IMR-90 (cell line): Measurements from ENCODE around the gene TSPAN16.

Experiments used
- BHLHE40 ChIP-seq: fragments of 150-350 bp; IDR thresholded peaks from 2 replicates; pipeline ENCODE4 v1.6.1; 2016; ENCODE audit warnings: mild to moderate bottlenecking, low read depth, low read length
- CEBPB ChIP-seq: IDR thresholded peaks from 2 replicates; pipeline ENCODE4 v1.6.1; 2012; ENCODE audit warnings: low read depth, low read length, improper control_type of control experiment
- MAZ ChIP-seq: IDR thresholded peaks from 2 replicates; pipeline ENCODE4 v1.6.1; 2012; ENCODE audit warnings: low read depth, mild to moderate bottlenecking, low read length, improper control_type of control experiment, moderate library complexity, borderline replicate concordance
- MXI1 ChIP-seq: IDR thresholded peaks from 2 replicates; pipeline ENCODE4 v1.6.1; 2012; ENCODE audit warnings: low read depth, mild to moderate bottlenecking, low read length, moderate library complexity, borderline replicate concordance
- POLR2A ChIP-seq: IDR thresholded peaks from 2 replicates; pipeline ENCODE4 v1.6.1; 2012; ENCODE audit warnings: mild to moderate bottlenecking, low read depth, low read length
- RAD21 ChIP-seq: IDR thresholded peaks from 2 replicates; pipeline ENCODE4 v1.6.1; 2012; ENCODE audit warnings: low read length, improper control_type of control experiment
- RFX5 ChIP-seq: IDR thresholded peaks from 2 replicates; pipeline ENCODE4 v1.8.0; 2012; ENCODE audit warnings: low read depth, mild to moderate bottlenecking, low read length, moderate library complexity
- SMC3 ChIP-seq: fragments of 150-350 bp; IDR thresholded peaks from 2 replicates; pipeline ENCODE4 v1.6.1; 2016; ENCODE audit warnings: low read depth, mild to moderate bottlenecking, antibody characterized with exemption, low read length, moderate library complexity
- TF ChIP-seq, protein P1 (sequence below): conservative IDR thresholded peaks from 2 replicates; pipeline ENCODE4 v1.5.1; 2012; ENCODE audit warnings: mild to moderate bottlenecking, low read depth, low read length, improper control_type of control experiment
- TF ChIP-seq, protein P2 (sequence below): fragments of 150-350 bp; IDR thresholded peaks from 2 replicates; pipeline ENCODE4 v1.6.1; 2016; ENCODE audit warnings: low read depth, mild to moderate bottlenecking, low read length, moderate library complexity, borderline replicate concordance
- TF ChIP-seq, protein P3 (sequence below): fragments of 150-350 bp; IDR thresholded peaks from 2 replicates; pipeline ENCODE4 v1.6.1; 2017; ENCODE audit warnings: mild to moderate bottlenecking, antibody characterized with exemption, low read length, low read depth

DNA sequence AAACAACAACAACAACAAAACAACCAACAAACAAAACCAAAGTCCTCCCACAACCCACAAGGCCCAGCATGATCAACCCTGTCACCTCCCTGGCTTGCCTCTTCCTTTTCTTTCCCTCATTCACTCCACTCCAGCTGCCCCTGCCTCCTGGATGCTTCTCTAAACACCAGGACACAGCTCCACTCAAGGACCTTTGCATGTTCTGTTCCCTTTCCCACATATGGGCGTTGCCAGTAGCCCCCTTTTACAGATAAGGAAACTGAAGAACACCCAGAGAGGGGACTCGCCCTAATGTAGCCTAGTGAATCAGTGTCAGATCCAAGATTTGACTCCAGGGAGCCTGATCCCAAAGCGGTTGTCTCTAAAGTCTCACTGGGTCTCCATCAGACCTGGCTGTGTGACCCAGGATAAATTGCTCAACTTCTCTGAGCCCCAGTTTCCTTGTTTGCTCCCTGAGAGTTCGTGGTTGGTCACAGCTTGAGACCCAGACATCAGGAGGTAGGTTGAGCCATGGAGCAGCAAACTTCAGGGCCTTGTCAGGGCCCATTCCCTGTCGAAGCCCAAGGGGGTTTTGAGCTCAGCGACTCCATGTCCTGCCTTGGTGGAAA lies 30.7 kb upstream of the TSPAN16 start:
- TF ChIP-seq, protein P1, sequence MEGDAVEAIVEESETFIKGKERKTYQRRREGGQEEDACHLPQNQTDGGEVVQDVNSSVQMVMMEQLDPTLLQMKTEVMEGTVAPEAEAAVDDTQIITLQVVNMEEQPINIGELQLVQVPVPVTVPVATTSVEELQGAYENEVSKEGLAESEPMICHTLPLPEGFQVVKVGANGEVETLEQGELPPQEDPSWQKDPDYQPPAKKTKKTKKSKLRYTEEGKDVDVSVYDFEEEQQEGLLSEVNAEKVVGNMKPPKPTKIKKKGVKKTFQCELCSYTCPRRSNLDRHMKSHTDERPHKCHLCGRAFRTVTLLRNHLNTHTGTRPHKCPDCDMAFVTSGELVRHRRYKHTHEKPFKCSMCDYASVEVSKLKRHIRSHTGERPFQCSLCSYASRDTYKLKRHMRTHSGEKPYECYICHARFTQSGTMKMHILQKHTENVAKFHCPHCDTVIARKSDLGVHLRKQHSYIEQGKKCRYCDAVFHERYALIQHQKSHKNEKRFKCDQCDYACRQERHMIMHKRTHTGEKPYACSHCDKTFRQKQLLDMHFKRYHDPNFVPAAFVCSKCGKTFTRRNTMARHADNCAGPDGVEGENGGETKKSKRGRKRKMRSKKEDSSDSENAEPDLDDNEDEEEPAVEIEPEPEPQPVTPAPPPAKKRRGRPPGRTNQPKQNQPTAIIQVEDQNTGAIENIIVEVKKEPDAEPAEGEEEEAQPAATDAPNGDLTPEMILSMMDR: no peak
- no peak for TF ChIP-seq POLR2A
- TF ChIP-seq RFX5: no peak
- TF ChIP-seq, protein P2, sequence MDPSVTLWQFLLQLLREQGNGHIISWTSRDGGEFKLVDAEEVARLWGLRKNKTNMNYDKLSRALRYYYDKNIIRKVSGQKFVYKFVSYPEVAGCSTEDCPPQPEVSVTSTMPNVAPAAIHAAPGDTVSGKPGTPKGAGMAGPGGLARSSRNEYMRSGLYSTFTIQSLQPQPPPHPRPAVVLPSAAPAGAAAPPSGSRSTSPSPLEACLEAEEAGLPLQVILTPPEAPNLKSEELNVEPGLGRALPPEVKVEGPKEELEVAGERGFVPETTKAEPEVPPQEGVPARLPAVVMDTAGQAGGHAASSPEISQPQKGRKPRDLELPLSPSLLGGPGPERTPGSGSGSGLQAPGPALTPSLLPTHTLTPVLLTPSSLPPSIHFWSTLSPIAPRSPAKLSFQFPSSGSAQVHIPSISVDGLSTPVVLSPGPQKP: no peak
- no peak for TF ChIP-seq CEBPB
- TF ChIP-seq MXI1: no peak
- TF ChIP-seq RAD21: no peak
- TF ChIP-seq, protein P3, sequence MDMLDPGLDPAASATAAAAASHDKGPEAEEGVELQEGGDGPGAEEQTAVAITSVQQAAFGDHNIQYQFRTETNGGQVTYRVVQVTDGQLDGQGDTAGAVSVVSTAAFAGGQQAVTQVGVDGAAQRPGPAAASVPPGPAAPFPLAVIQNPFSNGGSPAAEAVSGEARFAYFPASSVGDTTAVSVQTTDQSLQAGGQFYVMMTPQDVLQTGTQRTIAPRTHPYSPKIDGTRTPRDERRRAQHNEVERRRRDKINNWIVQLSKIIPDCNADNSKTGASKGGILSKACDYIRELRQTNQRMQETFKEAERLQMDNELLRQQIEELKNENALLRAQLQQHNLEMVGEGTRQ: no peak
- no peak for TF ChIP-seq MAZ
- TF ChIP-seq BHLHE40: no peak
- TF ChIP-seq SMC3: no peak
